ENCODE results near the gene SHISAL1.

SHISAL1 gene

DNA sequence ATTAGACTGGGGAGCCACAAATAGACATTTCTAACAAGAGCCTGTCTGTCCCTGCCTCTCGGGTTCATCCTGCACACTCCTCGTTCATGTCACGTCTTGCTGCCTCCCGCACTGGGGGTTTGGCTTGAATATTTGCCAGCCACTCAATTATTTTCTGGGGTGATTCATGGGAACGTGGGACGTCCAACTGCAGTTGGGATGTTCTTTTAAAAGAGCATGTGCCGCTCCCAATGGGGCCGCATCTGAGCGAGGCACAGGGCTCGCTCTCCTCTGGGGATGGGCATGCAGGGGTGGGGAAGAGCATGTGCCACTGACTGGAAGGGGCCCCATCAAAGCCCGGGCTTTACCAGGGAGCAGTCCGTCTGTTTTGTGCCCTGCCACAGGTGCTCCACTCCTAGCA is 88.6 kb downstream of the SHISAL1 start:
- no peak for DNase-seq

DNA sequence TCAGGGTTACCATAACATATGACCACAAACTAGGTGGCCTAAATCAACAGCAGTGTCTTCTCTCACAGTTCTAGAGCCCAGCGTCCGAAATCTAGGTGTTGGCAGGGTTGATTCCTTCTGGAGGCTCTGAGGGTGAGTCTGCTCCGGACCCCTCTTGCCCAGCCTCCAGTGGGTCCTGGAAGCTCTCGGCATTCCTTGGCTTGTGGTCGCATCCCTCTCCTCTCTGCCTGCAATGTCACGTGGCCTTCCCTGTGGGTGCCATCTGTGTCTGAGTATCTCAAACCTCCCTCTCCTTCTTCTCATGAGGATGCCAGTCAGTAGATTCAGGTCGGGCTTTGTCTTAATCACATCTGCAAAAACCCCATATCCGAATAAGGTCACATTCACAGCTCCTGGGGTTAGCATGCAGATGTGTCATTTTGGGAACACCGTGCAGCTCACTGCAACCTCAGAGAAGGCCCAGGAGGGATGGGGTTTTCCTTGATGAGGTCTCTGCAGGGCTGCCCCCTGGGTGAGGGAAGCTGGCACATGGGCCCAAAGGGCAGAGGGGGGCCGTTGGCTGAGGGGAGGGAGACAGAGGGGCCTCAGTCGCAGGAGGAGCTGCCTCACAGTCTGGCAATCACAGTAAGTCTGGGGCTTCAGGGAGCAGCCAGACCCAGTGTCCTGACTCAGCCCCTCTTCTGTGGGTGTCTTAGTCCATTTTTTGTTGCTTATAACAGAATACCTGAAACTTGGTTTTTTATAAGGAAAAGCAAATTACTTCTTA is 90.9 kb downstream of the SHISAL1 start:
- DNase-seq: no peak

DNA sequence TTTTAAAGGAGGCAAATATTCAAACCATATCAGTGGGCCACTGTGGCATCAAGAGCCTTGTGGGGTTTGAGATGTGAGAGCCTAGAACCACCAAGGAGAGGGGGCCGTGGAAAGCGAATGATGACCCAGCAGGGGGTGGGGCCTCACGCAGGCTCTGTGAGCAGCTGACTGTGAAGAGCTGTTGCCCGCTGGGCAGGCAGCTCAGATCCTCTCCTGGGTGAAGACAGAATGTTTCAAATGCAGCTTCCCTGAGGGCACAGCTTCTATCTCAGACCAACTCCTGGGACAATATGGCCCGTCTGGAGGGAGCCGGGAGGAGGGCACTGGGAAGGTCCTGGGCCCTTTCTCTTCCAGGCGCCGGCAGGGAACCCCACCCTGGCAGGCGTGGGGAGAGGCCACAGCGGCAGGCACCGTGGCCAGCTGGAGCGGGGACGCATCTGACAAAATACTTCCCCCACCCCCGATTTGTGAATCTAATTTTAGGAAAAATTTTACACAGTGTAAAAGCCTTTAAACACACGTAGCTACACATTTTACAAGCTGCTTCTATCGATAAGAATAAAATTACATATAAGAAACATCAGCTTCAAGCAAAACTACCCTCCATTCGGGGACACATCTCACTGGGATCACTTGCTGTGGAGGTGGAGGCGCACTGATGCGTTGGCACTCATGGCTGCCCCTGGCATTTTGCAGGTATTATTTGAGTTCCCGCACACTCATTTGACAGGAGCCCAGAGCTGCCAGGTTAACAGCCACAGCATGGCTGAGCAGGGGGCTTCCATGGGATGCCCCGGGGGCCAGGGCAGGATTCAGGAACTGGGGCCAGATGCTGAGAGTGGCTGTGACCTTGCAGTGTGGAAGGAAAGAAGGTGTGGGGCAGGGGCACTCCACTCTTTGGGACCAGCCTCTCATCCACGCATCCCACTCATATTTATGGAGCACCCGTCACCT is 91.7 kb downstream of the SHISAL1 start:
- DNase-seq: no peak

DNA sequence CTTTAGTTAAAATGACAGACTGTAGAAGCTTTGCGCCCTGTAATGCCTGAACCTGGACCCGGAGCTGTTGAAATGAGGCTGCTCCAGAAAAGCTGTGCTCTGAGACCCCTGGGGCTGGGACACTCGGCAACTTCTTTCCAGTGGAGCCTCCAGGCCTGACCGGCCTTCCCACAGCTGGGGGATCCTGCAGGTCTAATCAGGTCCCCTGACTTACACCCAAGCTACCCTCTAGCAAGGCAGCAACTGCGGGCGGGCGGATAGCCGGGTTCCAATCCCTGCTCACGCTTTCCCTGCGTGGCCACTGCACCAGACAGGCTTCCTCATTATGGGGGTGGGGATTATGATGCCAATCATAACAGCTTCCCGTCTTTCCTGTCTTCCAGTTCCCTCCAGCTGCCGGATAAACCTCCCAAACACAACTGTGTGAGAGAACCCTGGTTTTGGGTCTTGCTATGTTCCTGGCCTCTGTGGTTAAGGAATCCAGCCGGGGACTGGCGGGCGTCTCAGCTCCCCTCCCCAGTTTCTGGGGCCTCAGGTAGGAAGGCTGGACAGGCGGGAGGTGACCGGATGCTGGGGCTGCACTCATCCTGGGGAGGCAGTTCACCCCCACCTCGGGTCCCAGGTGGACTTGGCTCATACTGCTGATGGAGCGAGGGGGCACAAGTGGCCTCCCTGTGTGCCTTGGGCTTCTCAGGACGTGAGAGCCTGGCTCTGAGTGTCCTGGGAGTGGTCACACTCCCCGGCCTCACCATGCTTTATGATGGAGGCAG is 93.5 kb downstream of the SHISAL1 start:
- DNase-seq: no peak

DNA sequence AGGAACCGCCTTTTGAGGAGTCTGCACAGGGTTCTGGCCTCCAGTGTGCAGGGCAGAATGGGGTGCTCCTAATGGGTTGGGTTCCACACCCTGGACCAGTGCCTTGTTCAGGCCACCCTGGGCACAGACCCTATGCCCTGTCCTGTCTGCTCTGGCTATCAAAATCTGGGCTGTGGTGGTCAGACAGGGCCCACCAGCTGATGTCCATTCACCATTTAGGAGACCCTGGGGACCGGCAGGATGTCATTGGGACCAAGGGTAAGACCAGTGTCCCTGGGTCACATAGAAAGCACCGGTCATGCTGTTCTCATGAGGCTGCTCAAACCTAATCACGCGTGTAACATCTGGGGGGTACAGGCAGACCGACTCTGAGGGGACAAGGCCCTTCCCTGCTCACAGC is 94.7 kb downstream of the SHISAL1 start:
- DNase-seq: no peak

DNA sequence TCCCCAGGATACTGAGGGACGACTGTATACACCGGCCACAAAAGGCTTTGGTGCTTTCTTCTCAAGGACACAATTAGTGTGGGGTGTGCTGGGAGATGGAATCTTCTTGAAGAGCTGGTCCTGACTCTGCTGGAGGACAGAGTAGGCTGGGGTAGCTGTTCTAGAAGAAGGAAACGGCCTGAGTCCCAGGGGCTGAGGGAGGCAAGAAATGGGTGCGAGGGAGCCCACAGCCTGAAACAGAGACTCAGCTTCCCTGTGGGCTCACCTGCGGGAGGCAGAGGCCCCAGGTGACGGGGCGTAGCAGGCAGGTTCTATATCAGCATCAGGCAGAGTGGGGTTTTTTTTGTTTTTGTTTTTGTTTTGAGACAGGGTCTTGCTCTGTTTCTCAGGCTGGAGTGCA is 95.4 kb downstream of the SHISAL1 start:
- no peak for DNase-seq

DNA sequence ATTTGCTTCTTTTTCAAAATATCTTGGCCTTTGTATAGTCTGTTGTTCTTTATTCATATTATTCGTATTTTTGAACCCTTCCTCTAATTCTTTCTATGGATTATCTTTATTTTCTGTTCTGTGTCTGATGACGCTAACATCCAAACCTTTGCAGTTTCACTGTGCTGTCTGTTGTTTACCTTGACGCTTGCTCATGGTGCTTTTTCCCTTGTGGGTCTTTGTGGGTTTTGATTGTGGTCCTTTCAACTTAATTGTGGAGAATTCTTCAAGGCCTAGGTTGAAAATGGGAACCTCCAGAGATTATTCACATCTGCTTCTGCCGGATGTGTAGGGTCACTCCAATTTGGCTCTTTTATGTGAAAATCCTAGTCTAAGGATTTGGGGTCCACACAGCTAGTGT is 97.5 kb downstream of the SHISAL1 start:
- DNase-seq: no peak

DNA sequence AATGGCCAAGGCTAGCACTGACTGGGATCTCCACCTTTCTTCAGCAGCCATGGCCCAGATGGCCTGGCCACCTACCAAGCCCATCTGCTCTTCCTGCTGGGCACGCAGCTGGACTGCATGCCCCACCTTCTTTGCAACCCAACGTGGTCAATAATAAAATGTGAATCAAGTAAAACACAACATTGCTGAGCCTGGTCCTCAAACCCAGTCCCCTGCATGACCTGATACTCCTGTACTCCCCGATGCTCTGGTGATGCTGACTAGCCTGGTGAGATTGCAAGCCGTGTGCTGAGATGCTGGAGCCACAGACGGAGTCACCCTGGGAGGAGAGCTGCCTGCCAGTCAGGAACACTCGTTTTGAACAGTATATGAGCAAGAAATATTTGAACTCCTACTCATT is 98.0 kb downstream of the SHISAL1 start:
- DNase-seq: no peak

DNA sequence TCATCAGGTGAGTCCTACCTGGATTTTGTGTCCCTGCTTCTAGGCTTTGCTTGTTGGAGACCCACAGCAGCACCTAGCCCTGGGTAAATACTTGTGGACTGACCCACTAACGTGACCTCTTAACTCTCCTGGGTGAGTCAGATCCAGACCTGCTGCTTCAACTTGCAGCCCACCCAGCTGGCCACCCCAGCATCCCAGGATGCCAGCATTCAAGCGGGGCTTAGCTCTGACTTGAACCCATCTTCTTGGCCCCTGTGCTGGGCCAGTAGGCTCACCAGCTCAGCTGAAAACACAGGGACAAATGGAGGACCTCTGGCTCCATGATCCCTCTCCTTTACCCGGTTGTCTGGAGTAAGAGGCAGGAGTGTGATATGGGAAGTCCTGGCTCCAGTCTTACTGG is 98.6 kb downstream of the SHISAL1 start:
- no peak for DNase-seq

DNA sequence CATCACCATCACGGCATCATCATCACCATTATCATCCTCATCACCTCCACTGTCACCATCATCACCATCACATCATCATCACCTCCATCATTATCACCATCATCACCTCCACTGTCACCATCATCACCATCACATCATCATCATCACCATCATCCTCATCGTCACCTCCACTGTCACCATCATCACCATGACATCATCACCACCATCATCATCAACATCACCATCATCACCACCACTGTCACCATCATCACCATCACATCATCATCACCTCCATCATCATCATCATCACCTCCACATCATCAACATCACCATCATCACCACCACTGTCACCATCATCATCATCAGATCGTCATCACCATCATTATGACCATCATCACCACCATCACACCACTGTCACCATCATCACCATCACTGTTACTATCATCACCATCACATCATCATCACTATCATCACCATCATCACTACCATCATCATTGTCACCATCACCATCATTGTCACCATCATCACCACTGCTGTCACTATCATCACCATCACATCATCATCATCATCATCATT is 99.2 kb downstream of the SHISAL1 start:
- DNase-seq: no peak

DNA sequence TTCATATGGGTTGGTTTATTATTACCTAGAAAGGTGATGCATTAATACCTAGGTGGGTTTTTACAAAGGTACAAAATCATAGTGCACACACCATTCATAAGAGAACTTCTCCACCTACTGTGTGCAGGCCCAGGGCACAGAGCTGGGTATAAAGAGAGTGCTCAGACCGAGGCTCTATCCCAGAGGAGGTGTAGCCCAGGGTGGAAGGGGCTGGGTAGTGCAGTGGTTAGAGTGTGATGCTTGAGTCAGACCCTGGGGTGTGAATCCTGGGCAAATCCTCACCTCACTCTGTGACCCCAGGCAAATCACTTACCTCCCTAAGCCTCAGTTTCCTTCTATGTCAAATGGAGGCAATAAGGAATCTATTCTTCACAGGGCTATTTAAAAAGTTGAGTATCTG is 99.8 kb downstream of the SHISAL1 start:
- DNase-seq: no peak

DNA sequence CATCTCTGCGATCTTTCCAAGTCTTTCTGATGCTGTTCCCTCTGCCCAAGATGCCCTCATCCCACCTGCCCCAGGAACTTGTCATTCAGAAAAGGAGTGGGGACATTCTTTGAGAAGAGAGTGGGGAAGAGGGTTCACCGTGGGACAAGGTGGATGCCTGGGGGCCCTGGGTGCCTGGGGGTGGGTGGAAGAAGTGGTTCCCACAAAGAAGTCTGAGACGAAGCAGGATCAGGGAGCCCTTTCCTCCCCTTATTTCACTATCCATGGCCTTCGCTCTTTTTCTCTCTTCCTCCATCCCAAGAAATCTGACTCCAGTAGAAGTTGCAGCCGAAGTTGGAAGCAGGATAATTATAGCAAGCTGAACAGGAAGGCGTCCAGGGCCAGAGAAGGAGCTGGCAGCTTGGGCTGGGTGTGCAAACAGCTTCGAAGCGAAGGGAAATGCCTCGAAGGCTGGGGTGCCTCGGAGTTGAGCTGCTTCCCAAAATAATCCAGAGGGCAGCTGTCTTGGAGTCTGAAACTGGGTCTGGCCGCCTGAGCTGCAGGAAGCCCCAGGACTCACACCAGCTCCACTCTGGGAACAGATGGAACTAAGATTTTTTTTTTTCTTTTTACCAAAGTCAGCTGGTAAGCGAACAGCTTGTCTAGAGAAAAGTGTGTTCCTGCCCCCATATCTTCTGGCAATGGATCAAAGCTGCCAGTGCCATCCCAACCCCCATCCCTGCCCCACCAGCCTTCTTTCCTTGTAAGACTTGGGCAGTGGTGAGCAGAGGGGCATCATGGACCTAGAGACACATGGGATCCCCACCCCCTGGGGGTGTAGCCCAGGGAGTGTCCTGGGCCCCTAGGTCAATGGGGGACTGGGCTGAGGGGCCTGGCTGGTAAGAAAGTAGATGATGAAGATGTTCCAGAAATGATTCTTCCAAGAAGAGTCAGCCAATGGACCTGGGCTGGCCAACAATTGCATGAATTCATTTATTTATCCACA is 100.5 kb downstream of the SHISAL1 start:
- no peak for DNase-seq

DNA sequence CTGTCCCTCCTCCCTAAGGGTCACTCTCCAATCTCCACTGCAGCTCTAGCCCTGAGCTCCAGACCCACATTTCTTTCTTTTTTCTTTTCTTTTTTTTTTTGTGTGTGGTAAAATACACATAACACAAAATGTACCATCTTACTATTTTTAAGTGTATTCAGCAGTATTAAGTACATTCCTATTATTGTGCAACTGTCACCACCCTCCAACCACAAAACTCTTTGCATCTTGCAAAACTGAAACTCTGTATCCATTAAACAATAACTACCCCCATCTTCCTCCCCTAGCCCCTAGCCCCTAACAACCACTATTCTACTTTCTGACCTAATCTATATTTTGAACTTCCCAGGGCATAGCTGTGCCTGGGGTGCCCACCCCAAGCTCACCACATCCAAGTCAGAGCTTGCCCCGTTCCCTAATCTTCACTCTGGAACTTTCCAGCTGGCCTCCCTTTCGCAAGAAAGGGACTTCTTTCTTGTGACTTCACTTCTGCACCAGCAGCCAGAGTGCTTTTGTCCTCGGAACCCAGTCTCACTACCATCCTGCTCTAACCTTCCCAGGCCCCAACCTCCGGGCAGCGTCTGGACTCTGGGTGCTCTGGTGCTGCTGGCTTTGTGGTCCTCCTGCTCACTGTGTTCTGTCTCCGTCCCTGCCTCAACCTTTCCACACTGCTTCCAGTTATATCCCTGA is 101.3 kb downstream of the SHISAL1 start:
- no peak for DNase-seq

DNA sequence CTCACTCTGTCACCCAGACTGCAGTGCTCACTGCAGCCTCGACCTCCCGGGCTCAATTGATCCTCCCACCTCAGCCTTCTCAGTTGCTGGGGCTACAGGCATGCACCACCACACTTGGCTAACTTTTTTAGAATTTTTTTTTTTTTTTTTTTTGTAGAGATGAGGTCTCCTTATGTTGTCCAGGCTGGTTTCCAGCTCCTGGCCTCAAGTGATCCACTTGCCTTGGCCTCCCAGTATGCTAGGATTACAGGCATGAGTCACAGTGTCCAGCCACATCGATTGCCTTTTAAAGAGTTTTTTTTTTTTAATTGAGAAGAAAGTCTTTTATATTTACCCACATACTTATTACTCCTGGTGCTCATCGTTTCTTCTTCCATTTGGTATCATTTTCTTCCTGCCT is 102.0 kb downstream of the SHISAL1 start:
- DNase-seq: no peak

DNA sequence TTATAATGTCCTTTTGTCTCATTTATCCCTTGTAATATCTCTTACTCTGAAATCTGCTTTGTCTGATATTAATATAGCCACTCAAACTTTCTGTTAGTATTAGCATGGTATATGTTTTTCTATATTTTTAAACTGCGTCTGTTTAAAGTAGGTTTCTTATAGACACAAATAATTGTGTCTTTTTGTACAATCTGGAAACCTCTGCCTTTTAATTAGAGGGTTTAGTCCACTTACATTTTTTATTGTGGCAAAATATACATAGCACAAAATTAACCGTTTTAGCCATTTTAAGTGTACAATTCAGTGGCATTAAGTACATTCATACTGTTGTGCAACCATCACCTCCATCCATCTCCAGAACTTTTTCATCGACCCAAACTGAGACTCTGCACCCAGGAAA is 103.4 kb downstream of the SHISAL1 start:
- DNase-seq: no peak

DNA sequence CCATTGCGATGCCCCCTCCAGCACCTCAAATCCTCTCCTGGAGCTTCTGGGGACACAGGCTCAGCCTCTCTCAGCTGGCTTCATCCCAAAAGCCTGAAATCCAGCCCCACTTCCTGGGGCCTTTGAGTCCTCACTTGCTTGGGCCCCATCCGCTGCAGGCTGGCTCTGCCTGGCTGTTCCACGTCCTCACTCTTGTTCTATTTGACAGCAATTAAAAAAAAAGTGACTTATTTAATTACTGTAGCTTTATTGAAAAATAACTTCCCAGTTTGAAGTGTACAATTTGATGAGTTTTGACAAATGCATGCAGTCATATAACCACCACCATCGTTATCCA is 104.8 kb downstream of the SHISAL1 start:
- no peak for DNase-seq

DNA sequence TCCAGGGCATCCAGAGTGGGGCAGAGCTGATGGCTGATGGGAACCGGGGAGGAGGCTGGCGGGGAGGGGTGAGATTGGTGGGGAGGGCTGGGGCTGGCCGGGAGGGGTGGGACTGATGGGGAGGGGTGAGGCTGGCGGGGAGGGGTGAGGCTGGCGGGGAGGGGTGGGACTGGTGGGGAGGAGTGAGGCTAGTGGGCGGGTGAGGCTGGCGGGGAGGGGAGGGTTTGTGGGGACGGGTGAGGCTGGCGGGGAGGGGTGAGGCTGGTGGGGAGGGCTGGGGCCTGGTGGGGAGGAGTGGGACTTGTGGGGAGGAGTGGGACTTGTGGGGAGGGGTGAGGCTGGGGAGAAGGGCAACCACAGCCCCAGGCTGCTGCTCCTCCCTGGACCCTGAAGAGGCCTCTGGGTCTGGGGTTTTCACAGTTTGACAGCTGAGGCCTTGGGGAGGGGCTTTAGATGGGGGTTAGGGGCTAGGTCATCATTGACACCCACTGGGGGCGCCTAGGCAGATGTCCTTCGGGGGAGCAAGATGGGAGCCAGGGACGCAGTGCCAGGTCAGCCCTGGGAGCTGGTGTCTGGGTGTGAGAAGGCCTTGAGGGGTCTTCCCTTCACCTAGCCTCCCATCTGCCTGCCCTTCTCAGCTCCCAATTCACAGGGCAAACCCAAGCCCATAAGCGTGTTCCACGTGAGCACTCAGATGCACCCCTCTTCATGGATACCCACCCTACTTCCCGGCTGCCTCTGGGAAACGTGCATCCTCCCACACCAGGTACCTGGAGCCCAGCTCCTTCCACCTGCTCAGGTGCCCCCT is 105.4 kb downstream of the SHISAL1 start:
- no peak for DNase-seq

DNA sequence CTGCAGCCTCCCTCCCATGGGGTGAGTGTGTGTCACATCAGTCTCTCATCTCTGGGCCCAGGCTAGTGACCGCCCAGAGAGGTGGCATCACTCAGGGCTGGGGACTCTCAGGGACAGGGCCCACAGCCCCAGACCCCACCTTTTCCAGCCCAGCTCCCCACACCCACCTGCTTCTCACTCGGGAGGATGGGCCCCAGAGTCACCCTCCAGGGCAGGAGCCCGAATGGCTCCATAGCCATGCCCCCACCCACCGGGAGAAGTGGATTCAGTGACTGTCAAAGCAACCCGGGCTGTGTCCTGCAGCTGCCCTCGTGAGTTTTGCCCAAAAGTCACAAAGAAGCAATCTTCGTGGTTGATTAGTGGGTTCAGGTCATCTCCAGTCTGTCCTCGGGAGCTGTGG is 106.1 kb downstream of the SHISAL1 start:
- no peak for DNase-seq

DNA sequence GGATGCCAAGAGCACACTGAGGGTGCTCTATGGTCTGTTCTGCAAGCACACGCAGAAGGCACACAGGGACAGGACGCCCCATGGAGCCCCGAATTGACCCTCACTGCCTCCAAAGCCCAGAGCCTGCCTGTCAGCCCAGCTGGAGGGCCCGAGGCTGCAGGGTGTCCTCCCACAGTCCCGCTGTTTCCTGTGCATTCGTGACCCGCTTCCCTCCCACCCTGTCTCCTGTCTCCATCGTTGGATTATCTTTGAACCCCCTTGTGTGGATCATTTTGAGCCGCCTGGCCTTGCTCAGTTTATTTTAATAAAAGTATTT is 106.5 kb downstream of the SHISAL1 start:
- DNase-seq: no peak

DNA sequence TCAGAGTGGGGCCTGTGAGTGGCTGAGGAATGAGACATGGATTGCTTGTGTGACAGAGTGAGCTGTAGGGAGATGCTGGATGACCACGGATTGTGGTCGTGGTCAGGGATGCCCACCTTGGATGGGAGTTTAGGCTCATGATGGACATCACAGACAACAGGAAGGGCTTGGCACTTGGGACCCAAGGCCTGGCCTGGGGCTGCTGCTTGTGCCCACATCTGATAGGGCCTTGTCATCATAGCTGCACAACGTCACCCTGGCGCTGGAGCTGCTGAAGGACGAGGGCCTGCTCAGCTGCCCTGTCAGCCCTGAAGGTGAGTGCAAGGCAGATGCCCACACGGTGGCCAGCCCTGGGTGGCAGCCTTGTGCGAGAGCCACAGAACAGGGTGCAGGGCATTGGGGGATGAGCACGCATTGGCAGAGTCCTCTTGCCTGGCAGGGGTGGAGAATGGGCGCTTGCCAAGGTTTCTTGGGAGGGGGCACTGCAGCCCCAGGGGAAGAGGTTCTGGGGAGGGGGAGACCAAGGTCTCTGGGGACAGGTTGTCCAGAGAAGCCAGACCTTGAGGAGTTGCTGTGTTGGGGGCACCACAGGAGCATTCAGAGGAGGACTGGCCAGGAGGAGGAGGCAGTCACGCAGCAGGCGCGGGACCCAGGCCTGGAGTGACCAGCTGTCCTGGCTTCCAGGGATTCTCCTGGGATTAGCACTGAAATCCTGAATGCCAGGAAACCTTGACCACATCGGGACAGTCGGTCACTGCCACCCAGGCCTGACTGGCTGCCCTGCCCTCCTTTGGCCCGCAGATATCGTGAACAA is 107.0 kb downstream of the SHISAL1 start:
- DNase-seq: no peak
